Sigmoid colon (tissue), 4 donors: Measurements from ENCODE around the gene LANCL1.

Experiments
- EP300 ChIP-seq, 4 donors: sonication (generic); formaldehyde crosslinking; IDR thresholded peaks; one replicate each; pipeline ENCODE4 v1.6.1; 2017; ENCODE audit warnings: antibody characterized with exemption in 4 of 4
- POLR2A ChIP-seq, 2 donors: fragments of 450-650 bp; IDR thresholded peaks; one replicate each; pipeline ENCODE4 v1.6.1; 2016; ENCODE audit warnings: antibody characterized with exemption in 2 of 2, mild to moderate bottlenecking in 2 of 2, moderate library complexity in 2 of 2
- POLR2AphosphoS5 ChIP-seq, 4 donors: sonication (generic); formaldehyde crosslinking; IDR thresholded peaks; one replicate each; pipeline ENCODE4 v1.6.1; 2017; ENCODE audit warnings: antibody characterized with exemption in 4 of 4
- TF ChIP-seq, protein P1 (sequence below), 4 experiments: fragments of 450-650 bp in 3 of 4; fragments of 200-600 bp in 1 of 4; IDR thresholded peaks; one replicate each; pipeline ENCODE4 v1.5.1; 2016 to 2019; ENCODE audit warnings: antibody characterized with exemption in 4 of 4, mild to moderate bottlenecking in 3 of 4, moderate library complexity in 2 of 4

DNA sequence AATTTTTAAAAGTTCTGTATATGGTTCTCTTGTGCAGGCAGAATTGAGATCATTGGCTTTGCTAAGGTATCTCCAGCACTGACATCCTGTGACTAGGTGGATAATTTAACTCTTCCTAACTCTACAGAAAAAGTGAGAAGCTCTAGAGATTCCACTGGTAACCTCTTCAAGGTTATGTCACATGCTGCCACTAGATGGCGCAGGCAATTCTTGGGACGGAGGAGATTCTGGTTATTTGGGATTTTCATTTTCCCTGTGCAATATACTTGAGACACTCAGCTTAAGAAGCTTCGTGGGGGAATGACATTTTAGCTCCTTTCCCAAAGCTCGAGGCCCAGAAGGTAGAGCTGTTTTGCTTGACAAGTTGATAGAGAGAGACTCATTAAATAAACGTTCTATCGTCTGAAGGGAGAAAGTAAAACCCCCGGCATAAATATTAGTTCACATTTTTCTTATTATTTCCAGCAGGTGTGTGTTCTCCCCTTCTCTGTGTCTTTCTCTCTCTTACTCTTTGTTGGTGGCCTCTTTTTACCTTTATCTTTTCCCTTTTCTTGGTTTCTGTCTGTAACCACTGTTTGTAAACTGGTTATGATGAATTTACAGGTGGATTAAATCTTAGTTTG is 26.6 kb upstream of the LANCL1 start:
- TF ChIP-seq, protein P1, sequence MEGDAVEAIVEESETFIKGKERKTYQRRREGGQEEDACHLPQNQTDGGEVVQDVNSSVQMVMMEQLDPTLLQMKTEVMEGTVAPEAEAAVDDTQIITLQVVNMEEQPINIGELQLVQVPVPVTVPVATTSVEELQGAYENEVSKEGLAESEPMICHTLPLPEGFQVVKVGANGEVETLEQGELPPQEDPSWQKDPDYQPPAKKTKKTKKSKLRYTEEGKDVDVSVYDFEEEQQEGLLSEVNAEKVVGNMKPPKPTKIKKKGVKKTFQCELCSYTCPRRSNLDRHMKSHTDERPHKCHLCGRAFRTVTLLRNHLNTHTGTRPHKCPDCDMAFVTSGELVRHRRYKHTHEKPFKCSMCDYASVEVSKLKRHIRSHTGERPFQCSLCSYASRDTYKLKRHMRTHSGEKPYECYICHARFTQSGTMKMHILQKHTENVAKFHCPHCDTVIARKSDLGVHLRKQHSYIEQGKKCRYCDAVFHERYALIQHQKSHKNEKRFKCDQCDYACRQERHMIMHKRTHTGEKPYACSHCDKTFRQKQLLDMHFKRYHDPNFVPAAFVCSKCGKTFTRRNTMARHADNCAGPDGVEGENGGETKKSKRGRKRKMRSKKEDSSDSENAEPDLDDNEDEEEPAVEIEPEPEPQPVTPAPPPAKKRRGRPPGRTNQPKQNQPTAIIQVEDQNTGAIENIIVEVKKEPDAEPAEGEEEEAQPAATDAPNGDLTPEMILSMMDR (IDR thresholded peaks at IDR 0.05), result peak in 3 of 4 experiments; percentile 30 to 69 (median 50)
- TF ChIP-seq POLR2A (IDR thresholded peaks at IDR 0.05) (no peak), POLR2AphosphoS5 (IDR thresholded peaks at IDR 0.05) (no peak), EP300 (IDR thresholded peaks at IDR 0.05) (no peak)
